Heart left ventricle (tissue), 13 donors: ENCODE measurements around the gene STIL.

Experiments used
- POLR2A ChIP-seq, 2 donors: fragments of 450-650 bp; IDR thresholded peaks; one replicate each; pipeline ENCODE4 v1.6.1; 2017; ENCODE audit warnings: antibody characterized with exemption in 2 of 2, mild to moderate bottlenecking in 2 of 2, moderate library complexity in 2 of 2
- TF ChIP-seq, protein P1 (sequence below), 12 donors: fragments of 200-600 bp; sonication (generic) in 4 of 12; IDR thresholded peaks; one replicate each; pipeline versions ENCODE4 v1.5.0 to v1.8.0; 2018 to 2022; ENCODE audit warnings: antibody characterized with exemption in 12 of 12, mild to moderate bottlenecking in 5 of 12
- donor health status: ischemic (EF 13 %, LVEDD 7.1; RV severe dilation, severe dysfunction).
- donor health status: DM: no; HTN: yes; CAD: no.
- donor health status: DM: no; HTN: no; CAD: no.
- donor health status: ischemic (EF 25% LVEDD 6.9; RV normal size, moderate dysfunction).
- donor health status: ischemic (EF 25% LVEDD 5.7; RV mildly dilated, moderate dysfunction).
- donor health status: ischemic (EF 35%, LVEDD 5.7; RV mildly dilated, moderate dysfunction).
- donor health status: nonischemic (EF 11% LVEDD 7.7; RV severe dilation, severe dysfunction).
- donor health status: DM: yes; HTN: yes; CAD: no.
- donor health status: PGD.
- donor health status: ischemic (EF 29% LVEDD 5.4; RV normal size, mild dysfunction).
- donor health status: nonischemic (EF 23%, LVEDD 6.1; RV moderate dilation, normal function).

DNA sequence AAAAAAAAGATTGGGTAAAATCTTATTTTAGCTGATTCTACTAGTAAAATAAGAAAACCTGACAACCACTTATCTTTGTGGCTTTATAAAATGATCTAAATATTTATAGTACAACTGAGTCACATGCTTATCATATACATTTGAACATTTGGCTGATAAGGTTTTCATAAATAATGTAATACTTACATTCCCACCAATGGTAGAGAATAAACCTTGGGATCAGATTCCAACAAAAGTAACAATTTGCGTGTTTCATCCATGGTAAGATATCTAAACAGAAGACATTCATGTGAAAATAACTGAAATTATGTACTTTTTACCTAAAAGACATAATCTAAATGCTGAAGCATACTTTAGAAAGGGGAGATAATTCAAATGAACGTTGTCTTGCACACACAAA, 18.4 kb downstream of the STIL start:
- TF ChIP-seq, protein P1, sequence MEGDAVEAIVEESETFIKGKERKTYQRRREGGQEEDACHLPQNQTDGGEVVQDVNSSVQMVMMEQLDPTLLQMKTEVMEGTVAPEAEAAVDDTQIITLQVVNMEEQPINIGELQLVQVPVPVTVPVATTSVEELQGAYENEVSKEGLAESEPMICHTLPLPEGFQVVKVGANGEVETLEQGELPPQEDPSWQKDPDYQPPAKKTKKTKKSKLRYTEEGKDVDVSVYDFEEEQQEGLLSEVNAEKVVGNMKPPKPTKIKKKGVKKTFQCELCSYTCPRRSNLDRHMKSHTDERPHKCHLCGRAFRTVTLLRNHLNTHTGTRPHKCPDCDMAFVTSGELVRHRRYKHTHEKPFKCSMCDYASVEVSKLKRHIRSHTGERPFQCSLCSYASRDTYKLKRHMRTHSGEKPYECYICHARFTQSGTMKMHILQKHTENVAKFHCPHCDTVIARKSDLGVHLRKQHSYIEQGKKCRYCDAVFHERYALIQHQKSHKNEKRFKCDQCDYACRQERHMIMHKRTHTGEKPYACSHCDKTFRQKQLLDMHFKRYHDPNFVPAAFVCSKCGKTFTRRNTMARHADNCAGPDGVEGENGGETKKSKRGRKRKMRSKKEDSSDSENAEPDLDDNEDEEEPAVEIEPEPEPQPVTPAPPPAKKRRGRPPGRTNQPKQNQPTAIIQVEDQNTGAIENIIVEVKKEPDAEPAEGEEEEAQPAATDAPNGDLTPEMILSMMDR (IDR thresholded peaks at IDR 0.05), result no peak
- TF ChIP-seq POLR2A (IDR thresholded peaks at IDR 0.05), result no peak
